GM12878 (cell line): ENCODE data around the gene SHROOM2.

Experiments used
- CBX3 ChIP-seq: fragments of 200-600 bp; sonication (generic); IDR thresholded peaks from 2 replicates; pipeline ENCODE4 v1.6.1; 2016; ENCODE audit warnings: low read depth, borderline replicate concordance
- CTCF ChIP-seq, 3 experiments: IDR thresholded peaks in 2 of 3; conservative IDR thresholded peaks in 1 of 3; 2 replicates each; pipeline ENCODE4 v1.5.1; 2011; ENCODE audit warnings: low read depth in 3 of 3, low read length in 3 of 3, mild to moderate bottlenecking in 3 of 3, control low read depth in 2 of 3, moderate library complexity in 2 of 3, inconsistent platforms in 1 of 3, mixed read lengths in 1 of 3; ENCODE audit not compliant: control insufficient read depth in 2 of 3, insufficient read depth in 1 of 3; ENCODE audit errors: extremely low read depth in 1 of 3
- GATAD2B ChIP-seq: fragments of 450-650 bp; conservative IDR thresholded peaks from 2 replicates; pipeline ENCODE4 v1.6.1; 2017; ENCODE audit warnings: low read depth, mild to moderate bottlenecking, moderate library complexity
- KAT2A ChIP-seq: conservative IDR thresholded peaks from 2 replicates; pipeline ENCODE4 v1.6.1; 2011; ENCODE audit warnings: low read depth, low read length; ENCODE audit not compliant: control insufficient read depth
- SPI1 ChIP-seq: IDR thresholded peaks from 2 replicates; pipeline ENCODE4 v1.6.1; 2011; ENCODE audit warnings: low read depth, mild to moderate bottlenecking, low read length, moderate library complexity, borderline replicate concordance; ENCODE audit not compliant: insufficient read depth
- TAF1 ChIP-seq: IDR thresholded peaks from 2 replicates; pipeline ENCODE4 v1.6.1; 2011; ENCODE audit warnings: mild to moderate bottlenecking, low read depth, low read length, borderline replicate concordance
- ZNF622 ChIP-seq: fragments of 450-650 bp; IDR thresholded peaks from 2 replicates; pipeline ENCODE4 v1.6.1; 2017; ENCODE audit warnings: mild to moderate bottlenecking, inconsistent platforms
- TF ChIP-seq, protein P1 (sequence below): IDR thresholded peaks from 2 replicates; pipeline ENCODE4 v1.6.1; 2012; ENCODE audit warnings: low read length, inconsistent platforms

DNA sequence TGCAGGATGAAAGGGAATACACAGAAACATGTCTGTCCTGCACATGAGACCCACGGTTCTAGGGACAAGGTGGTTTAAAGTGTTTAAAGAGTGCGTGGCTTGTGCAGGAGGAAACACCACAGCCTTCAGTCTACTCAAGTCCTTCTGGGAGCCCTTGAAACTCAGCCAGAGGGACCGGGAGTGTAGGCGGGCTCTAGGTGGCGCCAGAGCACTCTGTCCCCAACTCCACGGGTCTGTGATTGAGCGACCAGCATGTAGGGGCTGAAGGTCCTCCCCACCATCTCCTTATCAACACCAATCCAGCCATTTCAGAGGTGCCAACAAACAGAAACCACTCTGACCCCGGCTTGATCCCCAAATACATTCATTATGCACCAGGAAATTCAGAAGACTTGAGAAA is 98.9 kb downstream of the SHROOM2 start:
- no peak for TF ChIP-seq KAT2A
- TF ChIP-seq GATAD2B = no peak
- TF ChIP-seq ZNF622 = no peak
- TF ChIP-seq, protein P1, sequence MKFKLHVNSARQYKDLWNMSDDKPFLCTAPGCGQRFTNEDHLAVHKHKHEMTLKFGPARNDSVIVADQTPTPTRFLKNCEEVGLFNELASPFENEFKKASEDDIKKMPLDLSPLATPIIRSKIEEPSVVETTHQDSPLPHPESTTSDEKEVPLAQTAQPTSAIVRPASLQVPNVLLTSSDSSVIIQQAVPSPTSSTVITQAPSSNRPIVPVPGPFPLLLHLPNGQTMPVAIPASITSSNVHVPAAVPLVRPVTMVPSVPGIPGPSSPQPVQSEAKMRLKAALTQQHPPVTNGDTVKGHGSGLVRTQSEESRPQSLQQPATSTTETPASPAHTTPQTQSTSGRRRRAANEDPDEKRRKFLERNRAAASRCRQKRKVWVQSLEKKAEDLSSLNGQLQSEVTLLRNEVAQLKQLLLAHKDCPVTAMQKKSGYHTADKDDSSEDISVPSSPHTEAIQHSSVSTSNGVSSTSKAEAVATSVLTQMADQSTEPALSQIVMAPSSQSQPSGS = no peak
- TF ChIP-seq CTCF (IDR thresholded peaks at IDR 0.05 in 2 of 3, conservative IDR thresholded peaks at IDR 0.05 in 1 of 3; ENCODE audit: control insufficient read depth in 2 of 3, extremely low read depth in 1 of 3, insufficient read depth in 1 of 3, low read depth in 3 of 3, low read length in 3 of 3) = peak; percentile 79 to 90 (median 85); a peak in 5 of 6 replicates
- no peak for TF ChIP-seq CBX3
- TF ChIP-seq SPI1 = no peak
- TF ChIP-seq TAF1 = no peak
